Keratinocyte (primary cell): Measurements from ENCODE around the gene MAPK8. TPM values are rescaled to one million over a fixed set of nuclear protein-coding genes. Genes with fewer than 3 reads are reported as not detected.

Source experiments
- DNase-seq: peaks from one replicate; pipeline ENCODE4 v3.0.0-alpha.2; 2011; ENCODE audit warnings: low read depth, missing footprints, low spot score
- FAIRE-seq: peaks from 2 replicates; lab custom pipeline; 2011; peaks lifted over from hg19 to GRCh38; lab: Jason Lieb, UNC
- H2AFZ ChIP-seq: 2 replicates; pipeline ENCODE4 v1.6.0; 2012; ENCODE audit warnings: low read length, control low read depth, inconsistent platforms; ENCODE audit not compliant: control insufficient read depth
- H3K27ac ChIP-seq: 2 replicates; pipeline ENCODE4 v1.5.1; 2011; ENCODE audit warnings: low read length; ENCODE audit not compliant: control insufficient read depth, insufficient read depth
- H3K27me3 ChIP-seq: 3 replicates; pipeline ENCODE4 v1.6.0; 2011; ENCODE audit warnings: low read length; ENCODE audit not compliant: control insufficient read depth, insufficient read depth; ENCODE audit errors: extremely low read depth
- H3K36me3 ChIP-seq, 2 experiments: 2 replicates in 1 of 2; 3 replicates in 1 of 2; pipeline ENCODE4 v1.5.1; 2011; ENCODE audit warnings: low read length in 2 of 2, mild to moderate bottlenecking in 1 of 2; ENCODE audit not compliant: control insufficient read depth in 2 of 2, insufficient read depth in 2 of 2; ENCODE audit errors: extremely low read depth in 1 of 2
- H3K4me1 ChIP-seq: 3 replicates; pipeline ENCODE4 v1.5.1; 2011; ENCODE audit warnings: low read length; ENCODE audit not compliant: control insufficient read depth, insufficient read depth; ENCODE audit errors: extremely low read depth
- H3K4me2 ChIP-seq: 3 replicates; pipeline ENCODE4 v1.6.0; 2011; ENCODE audit warnings: low read depth, low read length; ENCODE audit not compliant: control insufficient read depth, insufficient read depth; ENCODE audit errors: extremely low read depth
- H3K4me3 ChIP-seq, 3 experiments: fragments of 200-600 bp in 1 of 3; sonication (generic) in 1 of 3; 2 replicates in 2 of 3; 3 replicates in 1 of 3; pipeline ENCODE4 v1.5.1; 2011 to 2016; ENCODE audit warnings: low read length in 3 of 3, mild to moderate bottlenecking in 3 of 3, control low read depth in 2 of 3, inconsistent platforms in 1 of 3, low read depth in 1 of 3, mixed read lengths in 1 of 3, mixed run types in 1 of 3, moderate library complexity in 1 of 3; ENCODE audit not compliant: control insufficient read depth in 2 of 3, insufficient read depth in 2 of 3; ENCODE audit errors: extremely low read depth in 1 of 3
- H3K79me2 ChIP-seq: 2 replicates; pipeline ENCODE4 v1.6.0; 2012; ENCODE audit warnings: low read length; ENCODE audit not compliant: control insufficient read depth, insufficient read depth
- H3K9ac ChIP-seq: 3 replicates; pipeline ENCODE4 v1.6.0; 2011; ENCODE audit warnings: low read length; ENCODE audit not compliant: control insufficient read depth, insufficient read depth; ENCODE audit errors: extremely low read depth
- H3K9me1 ChIP-seq: 3 replicates; pipeline ENCODE4 v1.6.0; 2011; ENCODE audit warnings: low read length; ENCODE audit not compliant: control insufficient read depth, insufficient read depth; ENCODE audit errors: extremely low read depth
- H3K9me3 ChIP-seq: 2 replicates; pipeline ENCODE4 v1.5.1; 2012; ENCODE audit warnings: low read depth, low read length; ENCODE audit not compliant: control insufficient read depth
- H4K20me1 ChIP-seq: 3 replicates; pipeline ENCODE4 v1.6.0; 2011; ENCODE audit warnings: low read length; ENCODE audit not compliant: control insufficient read depth, insufficient read depth; ENCODE audit errors: extremely low read depth
- EZH2 ChIP-seq: IDR thresholded peaks from one replicate; pipeline ENCODE4 v1.6.1; 2012; ENCODE audit warnings: inconsistent platforms, mild to moderate bottlenecking, low read length, moderate library complexity
- dilution Hi-C: fragments of 300-500 bp; cut with MboI; formaldehyde crosslinking; loops from one replicate; pipeline ENCODE4 v1.7.0; 2020; ENCODE audit warnings: low sequenced_read_pairs; ENCODE audit not compliant: extremely low pct_ligation_motif_present
- polyA plus RNA-seq, 5 experiments: library from polyadenylated mRNA; depleted of rRNA in 3 of 5; stranded (reverse) in 3 of 5; stranded (forward) in 1 of 5; unstranded in 1 of 5; fragments of >200 nt; gene quantifications; 1 replicate in 1 of 5; 2 replicates in 3 of 5; 3 replicates in 1 of 5; pipeline versions ENCODE4 v1.2.1 to v1.2.3, GENCODE V29; 2011 to 2012; ENCODE audit warnings: missing spikeins in 2 of 5, low read depth in 1 of 5, low replicate concordance in 1 of 5
- TF ChIP-seq, protein P1 (sequence below), 3 experiments: IDR thresholded peaks in 1 of 3; conservative IDR thresholded peaks in 1 of 3; optimal IDR thresholded peaks in 1 of 3; 2 replicates in 2 of 3; 3 replicates in 1 of 3; pipeline versions ENCODE3 to v1.5.1; 2011; ENCODE audit warnings: low read length in 3 of 3, mild to moderate bottlenecking in 3 of 3, moderate library complexity in 2 of 3, control low read depth in 1 of 3, inconsistent platforms in 1 of 3; ENCODE audit not compliant: insufficient read depth in 2 of 3; ENCODE audit errors: extremely low read depth in 1 of 3

Gene MAPK8
- polyA plus RNA-seq, 1 donor (not counting 4 experiments of a cell fraction or from before 2014, with no cell fraction given), result 39.8 TPM

DNA sequence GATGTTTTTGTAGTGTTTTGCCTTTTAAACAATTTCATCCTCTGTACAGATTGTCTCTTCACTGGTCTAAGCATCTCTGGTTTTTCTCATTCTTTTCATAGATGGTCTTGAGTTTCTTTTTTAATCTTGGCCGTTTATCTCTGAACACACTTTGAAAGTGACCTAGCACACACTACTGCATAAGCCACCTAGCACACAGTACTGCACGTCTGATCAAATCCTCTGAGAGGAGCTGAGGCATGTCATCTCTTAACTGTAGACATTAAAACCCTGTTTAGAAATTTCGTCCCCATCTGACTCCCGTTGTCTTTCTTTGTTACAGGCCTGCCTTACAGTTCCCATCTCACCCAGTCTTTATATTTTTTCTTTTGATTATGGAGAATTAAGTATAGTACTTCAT is 100.2 kb downstream of the MAPK8 start:
- TF ChIP-seq EZH2, result no peak
- TF ChIP-seq, protein P1, sequence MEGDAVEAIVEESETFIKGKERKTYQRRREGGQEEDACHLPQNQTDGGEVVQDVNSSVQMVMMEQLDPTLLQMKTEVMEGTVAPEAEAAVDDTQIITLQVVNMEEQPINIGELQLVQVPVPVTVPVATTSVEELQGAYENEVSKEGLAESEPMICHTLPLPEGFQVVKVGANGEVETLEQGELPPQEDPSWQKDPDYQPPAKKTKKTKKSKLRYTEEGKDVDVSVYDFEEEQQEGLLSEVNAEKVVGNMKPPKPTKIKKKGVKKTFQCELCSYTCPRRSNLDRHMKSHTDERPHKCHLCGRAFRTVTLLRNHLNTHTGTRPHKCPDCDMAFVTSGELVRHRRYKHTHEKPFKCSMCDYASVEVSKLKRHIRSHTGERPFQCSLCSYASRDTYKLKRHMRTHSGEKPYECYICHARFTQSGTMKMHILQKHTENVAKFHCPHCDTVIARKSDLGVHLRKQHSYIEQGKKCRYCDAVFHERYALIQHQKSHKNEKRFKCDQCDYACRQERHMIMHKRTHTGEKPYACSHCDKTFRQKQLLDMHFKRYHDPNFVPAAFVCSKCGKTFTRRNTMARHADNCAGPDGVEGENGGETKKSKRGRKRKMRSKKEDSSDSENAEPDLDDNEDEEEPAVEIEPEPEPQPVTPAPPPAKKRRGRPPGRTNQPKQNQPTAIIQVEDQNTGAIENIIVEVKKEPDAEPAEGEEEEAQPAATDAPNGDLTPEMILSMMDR (optimal IDR thresholded peaks at IDR 0.05 in 1 of 3, IDR thresholded peaks at IDR 0.05 in 1 of 3, conservative IDR thresholded peaks at IDR 0.05 in 1 of 3; ENCODE audit: extremely low read depth in 1 of 3, insufficient read depth in 2 of 3, low read length in 3 of 3), result no peak
- no peaks in the 10 kb centered on the region for H3K9me3 ChIP-seq
- dilution Hi-C loops, result no loop called here

DNA sequence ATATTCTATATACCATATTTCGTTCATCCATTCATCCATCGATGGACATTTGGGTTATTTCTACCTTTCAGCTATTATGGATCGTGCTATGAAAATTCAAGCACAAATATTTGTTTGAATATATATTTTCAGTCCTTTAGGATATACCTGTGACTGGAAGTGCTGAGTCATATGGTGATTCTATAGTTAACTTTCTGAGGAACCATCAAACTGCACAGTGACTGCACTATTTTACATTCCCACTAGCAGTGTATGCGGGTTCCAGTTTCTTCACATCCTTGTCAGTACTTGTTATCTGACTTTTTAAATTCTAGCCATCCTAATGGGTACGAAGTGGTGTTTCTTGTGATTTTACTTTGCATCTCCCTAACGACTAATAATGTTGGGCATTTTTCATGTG is 104.0 kb downstream of the MAPK8 start:
- DNase-seq (no peak), FAIRE-seq (no peak)
- no peak overlapping the region for H3K27ac ChIP-seq
- no peaks in the 10 kb centered on the region for H4K20me1 ChIP-seq
- no peak overlapping the region for H2AFZ ChIP-seq
- no peak for TF ChIP-seq EZH2
- TF ChIP-seq, protein P1 (optimal IDR thresholded peaks at IDR 0.05 in 1 of 3, IDR thresholded peaks at IDR 0.05 in 1 of 3, conservative IDR thresholded peaks at IDR 0.05 in 1 of 3; ENCODE audit: extremely low read depth in 1 of 3, insufficient read depth in 2 of 3, low read length in 3 of 3), result no peak
- no peak overlapping the region for H3K4me3 ChIP-seq
- peaks cover 2% of the 10 kb centered on the region for H3K9me3 ChIP-seq
- H3K9me1 ChIP-seq, result no peaks in the 10 kb centered on the region
- no peaks in the 10 kb centered on the region for H3K79me2 ChIP-seq
- H3K9ac ChIP-seq, result no peak overlapping the region
- dilution Hi-C loops, result no loop called here
- H3K4me2 ChIP-seq, result no peak overlapping the region
- peaks cover 19% of the 10 kb centered on the region for H3K4me1 ChIP-seq
- no peaks in the 10 kb centered on the region for H3K36me3 ChIP-seq
- no peaks in the 10 kb centered on the region for H3K27me3 ChIP-seq

More for the DNA sequence above, 100.2 kb downstream of the MAPK8 start:
- DNase-seq (no peak), FAIRE-seq (no peak)
- no peaks in the 10 kb centered on the region for H3K27me3 ChIP-seq
- peaks cover 8% of the 10 kb centered on the region for H3K4me1 ChIP-seq
- H3K27ac ChIP-seq, result no peak overlapping the region
- no peaks in the 10 kb centered on the region for H3K36me3 ChIP-seq
- H2AFZ ChIP-seq, result no peak overlapping the region
- H3K4me2 ChIP-seq, result no peak overlapping the region
- no peaks in the 10 kb centered on the region for H3K79me2 ChIP-seq
- no peaks in the 10 kb centered on the region for H3K9me1 ChIP-seq
- no peaks in the 10 kb centered on the region for H4K20me1 ChIP-seq
- H3K9ac ChIP-seq, result no peak overlapping the region
- H3K4me3 ChIP-seq, result no peak overlapping the region
